NCI-H510A treated with DMSO at 0.1 percent for 48 hours (cell line): ENCODE results near the gene CDH8.
A peak's percentile ranks its signal among the peaks of the same experiment; 100 is the strongest.

Experiments
- DNase-seq: peaks from one replicate; lab custom pipeline; 2025; lab: John Stamatoyannopoulos, UW

The CDH8 gene

GRCh38 chr16:61934601-61935000, 101.6 kb downstream of the CDH8 start:
- no peak for DNase-seq

GRCh38 chr16:61929776-61930175, 106.5 kb downstream of the CDH8 start:
- no peak for DNase-seq

- no peak for DNase-seq
These were observed 109.5 kb downstream of the CDH8 start for GRCh38 chr16:61926766-61927165.

- DNase-seq: no peak
These were observed 112.6 kb downstream of the CDH8 start for GRCh38 chr16:61923629-61924028.

- no peak for DNase-seq
These were observed 114.9 kb downstream of the CDH8 start for GRCh38 chr16:61921373-61921772.

- DNase-seq: peak; percentile 47
These were observed 118.1 kb downstream of the CDH8 start for GRCh38 chr16:61917865-61918826.

- DNase-seq: no peak
These were observed 120.7 kb downstream of the CDH8 start for GRCh38 chr16:61915569-61915968.

- DNase-seq: no peak
These were observed 127.2 kb downstream of the CDH8 start for GRCh38 chr16:61909074-61909473.

GRCh38 chr16:61908426-61908825, 127.8 kb downstream of the CDH8 start:
- DNase-seq: no peak

- DNase-seq: no peak
These were observed 134.5 kb downstream of the CDH8 start for GRCh38 chr16:61901689-61902088.

- DNase-seq: no peak
These were observed 135.8 kb downstream of the CDH8 start for GRCh38 chr16:61900482-61900881.

- no peak for DNase-seq
These were observed 138.6 kb downstream of the CDH8 start for GRCh38 chr16:61897657-61898056.

- no peak for DNase-seq
These were observed 143.7 kb downstream of the CDH8 start for GRCh38 chr16:61892531-61892930.

- no peak for DNase-seq
These were observed 144.8 kb downstream of the CDH8 start for GRCh38 chr16:61891460-61891859.

GRCh38 chr16:61890386-61890785, 145.9 kb downstream of the CDH8 start:
- no peak for DNase-seq

- no peak for DNase-seq
These were observed 148.3 kb downstream of the CDH8 start for GRCh38 chr16:61887903-61888302.

- no peak for DNase-seq
These were observed 150.9 kb downstream of the CDH8 start for GRCh38 chr16:61885343-61885742.

- no peak for DNase-seq
These were observed 156.9 kb downstream of the CDH8 start for GRCh38 chr16:61879306-61879705.

GRCh38 chr16:61877436-61877835, 158.8 kb downstream of the CDH8 start:
- no peak for DNase-seq

- no peak for DNase-seq
These were observed 163.5 kb downstream of the CDH8 start for GRCh38 chr16:61872778-61873119.

GRCh38 chr16:61871837-61872777, 164.1 kb downstream of the CDH8 start:
- DNase-seq: no peak

GRCh38 chr16:61862221-61863155, 173.8 kb downstream of the CDH8 start:
- DNase-seq: no peak
